ENCODE results near the gene UFM1. TPM values are rescaled to one million over a fixed set of nuclear protein-coding genes. Genes with fewer than 3 reads are reported as not detected.
"Not testable (repeated sequence)": the region's sequence is repeated elsewhere in the genome, so short reads cannot be mapped to it uniquely, and the experiment has no call there.

UFM1 gene
- total RNA-seq, 1 experiment from 2014 or later, result 33.9 TPM

DNA sequence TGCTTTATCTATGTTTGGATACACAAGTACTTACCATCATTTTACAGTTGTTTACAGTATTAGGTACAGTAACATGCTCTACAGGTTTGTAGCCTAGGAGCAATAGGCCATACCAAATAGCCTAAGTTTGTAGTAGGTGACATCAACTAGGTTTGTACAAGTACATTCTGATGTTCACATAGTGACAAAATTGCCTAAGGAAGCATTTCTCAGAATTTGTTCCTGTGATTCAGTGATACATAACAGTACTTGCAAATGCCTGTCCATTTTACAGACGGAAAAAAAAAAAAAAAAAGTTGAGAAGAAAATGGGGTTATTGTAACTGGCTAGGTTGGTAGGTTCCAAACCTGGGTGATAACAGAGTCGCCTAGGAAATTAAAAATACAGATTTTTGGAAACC, 13.6 kb downstream of the UFM1 start:
- no peaks in the 10 kb centered on the region for H3K9me2 ChIP-seq (ENCODE audit: insufficient read depth)
- no peak for ATAC-seq
- H3K4me3 ChIP-seq (replicated peaks in 1 of 2; ENCODE audit: low read depth in 1 of 2, low read length in 2 of 2), result no peak overlapping the region
- no peak overlapping the region for H3K27ac ChIP-seq (ENCODE audit: low read depth, low read length)
- ChIA-PET RAD21 (ENCODE audit: low non-redundant PET in 1 of 2, low total read pairs in 2 of 2, uncharacterized antibody in 2 of 2, unreplicated experiment in 2 of 2) (no interaction called here), POLR2A (no interaction called here), CTCF (no interaction called here)
- H2AFZ ChIP-seq (ENCODE audit: low read depth, low read length, poor library complexity, severe bottlenecking), result no peak overlapping the region
- no peaks in the 10 kb centered on the region for H3K4me1 ChIP-seq (ENCODE audit: control insufficient read depth in 1 of 2, insufficient read depth in 2 of 2, low read length in 2 of 2)
- no peak overlapping the region for H3K9ac ChIP-seq (ENCODE audit: low read length)
- H3K4me2 ChIP-seq (ENCODE audit: low read length), result no peak overlapping the region
- no peaks in the 10 kb centered on the region for H3K27me3 ChIP-seq (ENCODE audit: insufficient read depth, low read length)
- H3K79me2 ChIP-seq (ENCODE audit: insufficient read depth, low read length), result no peaks in the 10 kb centered on the region
- DNase-seq (ENCODE audit: low read depth, low spot score), result no peak
- no TSS peak for BruUV-seq (replicated peaks)
- TF ChIP-seq, protein P1, sequence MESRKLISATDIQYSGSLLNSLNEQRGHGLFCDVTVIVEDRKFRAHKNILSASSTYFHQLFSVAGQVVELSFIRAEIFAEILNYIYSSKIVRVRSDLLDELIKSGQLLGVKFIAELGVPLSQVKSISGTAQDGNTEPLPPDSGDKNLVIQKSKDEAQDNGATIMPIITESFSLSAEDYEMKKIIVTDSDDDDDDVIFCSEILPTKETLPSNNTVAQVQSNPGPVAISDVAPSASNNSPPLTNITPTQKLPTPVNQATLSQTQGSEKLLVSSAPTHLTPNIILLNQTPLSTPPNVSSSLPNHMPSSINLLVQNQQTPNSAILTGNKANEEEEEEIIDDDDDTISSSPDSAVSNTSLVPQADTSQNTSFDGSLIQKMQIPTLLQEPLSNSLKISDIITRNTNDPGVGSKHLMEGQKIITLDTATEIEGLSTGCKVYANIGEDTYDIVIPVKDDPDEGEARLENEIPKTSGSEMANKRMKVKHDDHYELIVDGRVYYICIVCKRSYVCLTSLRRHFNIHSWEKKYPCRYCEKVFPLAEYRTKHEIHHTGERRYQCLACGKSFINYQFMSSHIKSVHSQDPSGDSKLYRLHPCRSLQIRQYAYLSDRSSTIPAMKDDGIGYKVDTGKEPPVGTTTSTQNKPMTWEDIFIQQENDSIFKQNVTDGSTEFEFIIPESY (IDR thresholded peaks at IDR 0.05; ENCODE audit: extremely low read depth, insufficient replicate concordance, low read length), result no peak
- no peak for TF ChIP-seq CBX3 (IDR thresholded peaks at IDR 0.05; ENCODE audit: low read depth)
- TF ChIP-seq, protein P2, sequence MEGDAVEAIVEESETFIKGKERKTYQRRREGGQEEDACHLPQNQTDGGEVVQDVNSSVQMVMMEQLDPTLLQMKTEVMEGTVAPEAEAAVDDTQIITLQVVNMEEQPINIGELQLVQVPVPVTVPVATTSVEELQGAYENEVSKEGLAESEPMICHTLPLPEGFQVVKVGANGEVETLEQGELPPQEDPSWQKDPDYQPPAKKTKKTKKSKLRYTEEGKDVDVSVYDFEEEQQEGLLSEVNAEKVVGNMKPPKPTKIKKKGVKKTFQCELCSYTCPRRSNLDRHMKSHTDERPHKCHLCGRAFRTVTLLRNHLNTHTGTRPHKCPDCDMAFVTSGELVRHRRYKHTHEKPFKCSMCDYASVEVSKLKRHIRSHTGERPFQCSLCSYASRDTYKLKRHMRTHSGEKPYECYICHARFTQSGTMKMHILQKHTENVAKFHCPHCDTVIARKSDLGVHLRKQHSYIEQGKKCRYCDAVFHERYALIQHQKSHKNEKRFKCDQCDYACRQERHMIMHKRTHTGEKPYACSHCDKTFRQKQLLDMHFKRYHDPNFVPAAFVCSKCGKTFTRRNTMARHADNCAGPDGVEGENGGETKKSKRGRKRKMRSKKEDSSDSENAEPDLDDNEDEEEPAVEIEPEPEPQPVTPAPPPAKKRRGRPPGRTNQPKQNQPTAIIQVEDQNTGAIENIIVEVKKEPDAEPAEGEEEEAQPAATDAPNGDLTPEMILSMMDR (IDR thresholded peaks at IDR 0.05 in 2 of 3, conservative IDR thresholded peaks at IDR 0.05 in 1 of 3; ENCODE audit: borderline replicate concordance in 1 of 3, insufficient read depth in 1 of 3, low read depth in 2 of 3, low read length in 2 of 3), result no peak
- H4K20me1 ChIP-seq (ENCODE audit: insufficient read depth), result no peaks in the 10 kb centered on the region
- H3K36me3 ChIP-seq (ENCODE audit: control insufficient read depth in 1 of 2, insufficient read depth in 2 of 2, low read length in 2 of 2), result peaks cover 10 to 12% of the 10 kb centered on the region in 2 experiments; a peak in 2 of 4 replicates
- intact Hi-C loops (cut with micrococcal nuclease), result no loop called here
- H3K9me3 ChIP-seq (ENCODE audit: control insufficient read depth in 1 of 2, insufficient read depth in 1 of 2, low read depth in 1 of 2, low read length in 2 of 2), result no peaks in the 10 kb centered on the region

DNA sequence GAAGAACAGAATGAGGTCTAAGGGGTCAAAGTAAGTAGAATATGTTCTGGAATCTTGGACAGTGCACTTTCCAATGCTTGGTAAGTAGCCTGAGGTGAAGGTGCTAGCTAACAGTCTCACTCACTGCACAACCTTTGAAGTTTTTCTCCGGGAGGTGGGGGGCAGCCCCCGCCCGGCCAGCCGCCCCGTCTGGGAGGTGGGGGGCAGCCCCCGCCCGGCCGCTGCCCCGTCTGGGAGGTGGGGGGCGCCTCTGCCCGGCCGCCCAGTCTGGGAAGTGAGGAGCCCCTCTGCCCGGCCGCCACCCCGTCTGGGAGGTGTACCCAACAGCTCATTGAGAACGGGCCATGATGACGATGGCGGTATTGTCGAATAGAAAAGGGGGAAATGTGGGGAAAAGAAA, 14.1 kb downstream of the UFM1 start:
- H3K79me2 ChIP-seq (ENCODE audit: insufficient read depth, low read length); H3K27me3 ChIP-seq (ENCODE audit: insufficient read depth, low read length); intact Hi-C loops (cut with micrococcal nuclease); CTCF ChIA-PET; BruUV-seq (replicated peaks); H2AFZ ChIP-seq (ENCODE audit: low read depth, low read length, poor library complexity, severe bottlenecking); H3K27ac ChIP-seq (ENCODE audit: low read depth, low read length); DNase-seq (ENCODE audit: low read depth, low spot score); RAD21 ChIA-PET (ENCODE audit: low non-redundant PET in 1 of 2, low total read pairs in 2 of 2, uncharacterized antibody in 2 of 2, unreplicated experiment in 2 of 2); ATAC-seq; H3K9me3 ChIP-seq (ENCODE audit: control insufficient read depth in 1 of 2, insufficient read depth in 1 of 2, low read depth in 1 of 2, low read length in 2 of 2); H3K9ac ChIP-seq (ENCODE audit: low read length); H3K4me3 ChIP-seq (replicated peaks in 1 of 2; ENCODE audit: low read depth in 1 of 2, low read length in 2 of 2); H4K20me1 ChIP-seq (ENCODE audit: insufficient read depth); H3K4me2 ChIP-seq (ENCODE audit: low read length); H3K4me1 ChIP-seq (ENCODE audit: control insufficient read depth in 1 of 2, insufficient read depth in 2 of 2, low read length in 2 of 2); POLR2A ChIA-PET; H3K9me2 ChIP-seq (ENCODE audit: insufficient read depth): not testable (repeated sequence)
- H3K36me3 ChIP-seq (ENCODE audit: control insufficient read depth in 1 of 2, insufficient read depth in 2 of 2, low read length in 2 of 2), result peaks cover 10 to 12% of the 10 kb centered on the region in 2 experiments; a peak in 2 of 4 replicates

All from HCT116 (cell line).